Measurements from ENCODE around the gene POM121L2. TPM values are rescaled to one million over a fixed set of nuclear protein-coding genes. Genes with fewer than 3 reads are reported as not detected.
A peak's percentile ranks its signal among the peaks of the same experiment; 100 is the strongest.

POM121L2 gene
- total and polyA plus RNA-seq, 9 of the 15 experiments (the other 6 are each of a cell fraction or from before 2014, with no cell fraction given) = 0.23 to 0.45 TPM; not detected in 7

DNA sequence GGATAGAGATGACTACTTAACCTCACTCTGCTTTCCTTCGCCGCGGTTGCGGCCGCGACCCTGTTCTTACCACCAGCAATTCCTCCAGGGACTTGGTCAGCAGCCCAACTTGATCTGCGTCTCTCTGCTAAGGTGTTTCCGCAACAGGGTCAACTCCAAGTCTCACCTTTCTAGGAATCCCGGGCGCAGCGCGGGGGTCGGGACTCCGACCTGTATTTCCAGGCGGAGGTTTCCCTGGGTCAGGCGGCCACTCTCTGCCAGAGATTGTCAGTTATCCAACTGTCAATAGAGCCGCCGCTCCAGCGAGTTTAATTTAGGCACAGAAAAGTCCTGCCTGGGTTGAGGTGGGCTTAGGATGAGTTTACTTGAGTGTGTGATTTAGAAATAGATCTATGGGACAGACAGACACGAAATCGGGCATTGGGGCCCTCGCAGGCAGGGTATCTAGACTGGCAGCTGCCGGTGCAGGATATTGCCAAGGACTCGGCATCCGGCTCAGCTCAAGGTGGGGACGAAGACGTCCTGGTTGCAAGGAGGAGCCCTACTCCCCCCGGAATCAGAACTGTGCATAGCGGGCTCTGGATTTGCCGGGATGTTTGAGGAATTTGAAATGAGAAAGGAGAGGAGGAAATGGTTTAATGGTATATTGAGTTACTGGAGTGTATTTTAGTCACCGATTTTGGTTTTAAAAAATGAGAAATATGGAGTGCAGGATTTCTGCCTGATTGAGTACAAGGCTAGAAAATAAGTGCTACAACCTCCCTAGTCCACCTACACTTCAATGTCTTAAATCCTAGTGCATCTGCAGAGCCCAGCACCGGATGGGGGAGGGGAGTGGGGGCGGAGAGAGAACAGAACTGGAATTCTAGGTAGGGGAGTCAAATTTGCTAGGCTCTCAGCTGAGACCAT is 23.7 kb downstream of the POM121L2 start (continued):
- TF ChIP-seq NR2C1 (IDR thresholded peaks at IDR 0.05) (0 out of 2 replicates have a peak, but pooled peaks have one; percentile 10), NR2C1 (tag; IDR thresholded peaks at IDR 0.05) (no peak), MAFK (IDR thresholded peaks at IDR 0.05; ENCODE audit: low read length) (no peak), PHF8 (IDR thresholded peaks at IDR 0.05; ENCODE audit: borderline replicate concordance, low read length) (peak; percentile 30; the same call in 1 of the 2 replicates), MAFF (IDR thresholded peaks at IDR 0.05; ENCODE audit: low read length) (no peak), ZNF24 (IDR thresholded peaks at IDR 0.05) (peak; percentile 47; the same call in 1 of the 2 replicates), NR3C1 (CRISPR knock-in tag; IDR thresholded peaks at IDR 0.05) (no peak), LEF1 (IDR thresholded peaks at IDR 0.05) (peak; percentile 64), CC2D1A (IDR thresholded peaks at IDR 0.05) (0 out of 2 replicates have a peak, but pooled peaks have one; percentile 20), DDX20 (tag; IDR thresholded peaks at IDR 0.05; ENCODE audit: low read depth) (no peak), DPF2 (IDR thresholded peaks at IDR 0.05) (peak; percentile 51; the same call in 1 of the 2 replicates), BRD4 (IDR thresholded peaks at IDR 0.05) (0 out of 2 replicates have a peak, but pooled peaks have one; percentile 28), RB1 (IDR thresholded peaks at IDR 0.05; ENCODE audit: low read depth) (0 out of 2 replicates have a peak, but pooled peaks have one; percentile 19), KLF10 (CRISPR knock-in tag; IDR thresholded peaks at IDR 0.05) (no peak), ZNF274 (IDR thresholded peaks at IDR 0.05; ENCODE audit: borderline replicate concordance, low read depth, low read length) (no peak), JUND (IDR thresholded peaks at IDR 0.05; ENCODE audit: borderline replicate concordance, low read depth, low read length) (0 out of 2 replicates have a peak, but pooled peaks have one; percentile 40), JUND (tag; IDR thresholded peaks at IDR 0.05; ENCODE audit: borderline replicate concordance, low read depth, low read length) (peak; percentile 9; the same call in 1 of the 3 replicates), CBFA2T2 (conservative IDR thresholded peaks at IDR 0.05) (no peak), BRD9 (IDR thresholded peaks at IDR 0.05; ENCODE audit: low read depth, partially characterized antibody) (peak; percentile 21), ZNF175 (CRISPR knock-in tag; IDR thresholded peaks at IDR 0.05; ENCODE audit: low read depth) (peak; percentile 62; the same call in 1 of the 2 replicates)
- TF ChIP-seq, protein P1, sequence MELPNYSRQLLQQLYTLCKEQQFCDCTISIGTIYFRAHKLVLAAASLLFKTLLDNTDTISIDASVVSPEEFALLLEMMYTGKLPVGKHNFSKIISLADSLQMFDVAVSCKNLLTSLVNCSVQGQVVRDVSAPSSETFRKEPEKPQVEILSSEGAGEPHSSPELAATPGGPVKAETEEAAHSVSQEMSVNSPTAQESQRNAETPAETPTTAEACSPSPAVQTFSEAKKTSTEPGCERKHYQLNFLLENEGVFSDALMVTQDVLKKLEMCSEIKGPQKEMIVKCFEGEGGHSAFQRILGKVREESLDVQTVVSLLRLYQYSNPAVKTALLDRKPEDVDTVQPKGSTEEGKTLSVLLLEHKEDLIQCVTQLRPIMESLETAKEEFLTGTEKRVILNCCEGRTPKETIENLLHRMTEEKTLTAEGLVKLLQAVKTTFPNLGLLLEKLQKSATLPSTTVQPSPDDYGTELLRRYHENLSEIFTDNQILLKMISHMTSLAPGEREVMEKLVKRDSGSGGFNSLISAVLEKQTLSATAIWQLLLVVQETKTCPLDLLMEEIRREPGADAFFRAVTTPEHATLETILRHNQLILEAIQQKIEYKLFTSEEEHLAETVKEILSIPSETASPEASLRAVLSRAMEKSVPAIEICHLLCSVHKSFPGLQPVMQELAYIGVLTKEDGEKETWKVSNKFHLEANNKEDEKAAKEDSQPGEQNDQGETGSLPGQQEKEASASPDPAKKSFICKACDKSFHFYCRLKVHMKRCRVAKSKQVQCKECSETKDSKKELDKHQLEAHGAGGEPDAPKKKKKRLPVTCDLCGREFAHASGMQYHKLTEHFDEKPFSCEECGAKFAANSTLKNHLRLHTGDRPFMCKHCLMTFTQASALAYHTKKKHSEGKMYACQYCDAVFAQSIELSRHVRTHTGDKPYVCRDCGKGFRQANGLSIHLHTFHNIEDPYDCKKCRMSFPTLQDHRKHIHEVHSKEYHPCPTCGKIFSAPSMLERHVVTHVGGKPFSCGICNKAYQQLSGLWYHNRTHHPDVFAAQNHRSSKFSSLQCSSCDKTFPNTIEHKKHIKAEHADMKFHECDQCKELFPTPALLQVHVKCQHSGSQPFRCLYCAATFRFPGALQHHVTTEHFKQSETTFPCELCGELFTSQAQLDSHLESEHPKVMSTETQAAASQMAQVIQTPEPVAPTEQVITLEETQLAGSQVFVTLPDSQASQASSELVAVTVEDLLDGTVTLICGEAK (IDR thresholded peaks at IDR 0.05) = 0 out of 2 replicates have a peak, but pooled peaks have one; percentile 11
- TF ChIP-seq, protein P1 (CRISPR knock-in tag; IDR thresholded peaks at IDR 0.05) = no peak
